NCI-H2081 treated with DMSO at 0.1 percent for 48 hours (cell line): ENCODE measurements around the gene ADGRD2.

Experiments
- DNase-seq: peaks from one replicate; lab custom pipeline; 2025; lab: John Stamatoyannopoulos, UW

ADGRD2 gene

GRCh38 chr9:124511891-124512805 is 61.9 kb downstream of the ADGRD2 start:
- no peak for DNase-seq

- DNase-seq: no peak
Observed at GRCh38 chr9:124512806-124513204, 62.6 kb downstream of the ADGRD2 start.

- no peak for DNase-seq
Observed at GRCh38 chr9:124513376-124513994, 63.2 kb downstream of the ADGRD2 start.

- no peak for DNase-seq
Observed at GRCh38 chr9:124514125-124514524, 63.9 kb downstream of the ADGRD2 start.

GRCh38 chr9:124514874-124515273 is 64.6 kb downstream of the ADGRD2 start:
- DNase-seq: no peak

- DNase-seq: no peak
Observed at GRCh38 chr9:124517600-124517999, 67.3 kb downstream of the ADGRD2 start.

GRCh38 chr9:124518116-124518515 is 67.9 kb downstream of the ADGRD2 start:
- no peak for DNase-seq

GRCh38 chr9:124520206-124520596 is 70.0 kb downstream of the ADGRD2 start:
- DNase-seq: no peak

GRCh38 chr9:124521142-124521541 is 70.9 kb downstream of the ADGRD2 start:
- no peak for DNase-seq

GRCh38 chr9:124522121-124523098 is 72.2 kb downstream of the ADGRD2 start:
- no peak for DNase-seq

GRCh38 chr9:124526174-124526573 is 75.9 kb downstream of the ADGRD2 start:
- DNase-seq: no peak

- DNase-seq: no peak
Observed at GRCh38 chr9:124527781-124528180, 77.5 kb downstream of the ADGRD2 start.
